T47D (cell line): Measurements from ENCODE around the gene CACFD1.

Source experiments
- DNase-seq, 2 experiments: peaks; one replicate each; pipeline versions ENCODE4 v3.0.0 to v3.0.0-alpha.2; 2011 to 2012; ENCODE audit warnings: low read depth in 1 of 2, low spot score in 1 of 2
- JUND ChIP-seq: IDR thresholded peaks from 2 replicates; pipeline ENCODE4 v1.6.1; 2012; ENCODE audit warnings: low read depth
- in situ Hi-C: cut with HindIII; loops from 2 replicates; pipeline ENCODE4 v1.10.0; 2016; ENCODE audit warnings: low sequenced_read_pairs, low pct_unique_long_range_greater_than_20kb

CACFD1 gene

DNA sequence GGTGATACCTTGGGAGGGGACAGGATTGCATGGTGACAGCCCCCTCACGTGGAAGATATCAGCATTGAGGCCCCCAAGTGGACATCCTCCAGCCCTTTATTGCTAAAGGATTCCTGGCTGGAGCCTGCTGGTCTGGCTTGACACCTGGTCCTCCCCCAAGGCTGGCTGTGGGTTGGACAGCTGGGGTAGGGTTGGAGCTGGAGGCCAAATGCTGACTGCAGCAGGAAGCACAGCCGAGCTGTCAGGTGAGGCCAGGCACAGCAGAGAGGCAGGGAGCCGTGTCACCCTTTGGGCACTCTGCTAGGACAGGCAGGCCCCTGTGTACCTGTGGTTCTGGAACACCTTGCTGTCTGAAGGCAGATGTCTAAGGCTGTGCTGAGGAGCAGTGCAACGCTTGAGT, 2.2 kb downstream of the CACFD1 start:
- in situ Hi-C loops, result no loop called here
- TF ChIP-seq JUND, result no peak
- peak in 1 of 2 experiments; percentile 72 for DNase-seq

DNA sequence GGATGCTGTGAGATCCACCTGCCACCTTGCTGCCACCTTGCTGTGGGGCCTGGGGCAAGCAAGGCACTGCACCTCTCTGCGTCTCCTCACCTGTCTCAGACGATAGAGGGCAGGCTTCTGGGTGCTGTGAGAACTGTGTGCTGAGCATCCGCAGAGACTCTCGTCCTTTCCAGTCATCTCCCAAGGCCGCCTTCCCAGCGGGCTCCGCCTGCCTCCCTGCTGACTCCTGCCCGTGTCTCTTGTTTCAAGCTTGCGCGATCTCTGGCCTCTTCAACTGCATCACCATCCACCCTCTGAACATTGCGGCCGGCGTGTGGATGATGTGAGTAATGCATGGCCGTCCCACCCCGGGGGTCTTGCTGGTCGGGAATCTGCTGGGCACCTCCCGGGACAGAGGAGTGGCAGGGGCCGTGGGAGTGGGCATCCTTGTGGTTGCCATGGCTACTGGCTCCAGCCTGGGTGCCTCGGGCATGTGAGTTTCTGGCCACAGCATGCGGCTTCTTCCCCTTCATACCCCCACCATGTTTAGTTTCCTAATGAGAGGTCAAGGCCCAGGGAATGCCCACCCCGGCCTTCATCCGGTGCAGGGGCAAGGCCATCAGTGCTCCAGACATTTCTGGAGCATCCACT, 3.6 kb downstream of the CACFD1 start:
- in situ Hi-C loops, result no loop called here
- no peak for TF ChIP-seq JUND

DNA sequence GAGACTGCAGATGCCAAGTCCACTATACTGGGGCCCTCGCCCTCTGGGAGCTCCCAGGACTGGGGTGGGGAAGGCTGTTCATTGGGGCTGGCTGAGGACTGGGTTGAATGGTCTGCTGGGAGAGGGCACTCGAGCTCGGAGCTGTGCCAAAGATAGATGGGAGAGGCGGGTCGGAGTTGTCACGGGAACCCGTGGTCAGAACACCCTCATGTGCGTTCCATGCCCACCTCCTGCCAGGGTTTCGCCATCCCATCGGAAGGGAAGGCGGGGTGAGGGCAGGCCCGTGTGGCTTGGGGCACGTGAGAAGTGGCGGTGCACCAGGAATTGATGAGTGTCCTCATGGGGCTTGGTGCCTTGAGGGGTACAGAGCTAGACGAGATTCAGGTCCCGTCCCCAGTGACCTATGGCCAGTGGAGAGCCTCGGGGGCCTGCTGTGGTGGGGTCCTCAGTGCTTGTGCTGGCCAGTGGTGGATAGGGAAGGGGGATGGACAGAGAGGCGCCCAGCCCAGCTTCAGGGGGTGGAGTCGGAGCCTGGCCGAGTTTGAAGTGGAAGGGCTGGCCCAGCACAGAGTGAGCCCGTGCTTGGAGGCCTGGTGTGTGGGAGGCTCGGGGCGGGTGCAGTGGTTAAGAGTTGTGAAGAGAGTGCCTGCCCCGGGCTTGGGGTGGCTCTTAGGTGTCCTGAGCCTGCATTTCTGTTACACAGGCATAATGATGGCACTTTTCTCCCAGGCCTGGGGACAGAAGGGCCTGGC, 4.3 kb downstream of the CACFD1 start:
- no peak for TF ChIP-seq JUND
- DNase-seq, result no peak
- in situ Hi-C loops, result no loop called here

More for the DNA sequence above, 3.6 kb downstream of the CACFD1 start:
- DNase-seq, result peak; percentile 87 to 90

DNA sequence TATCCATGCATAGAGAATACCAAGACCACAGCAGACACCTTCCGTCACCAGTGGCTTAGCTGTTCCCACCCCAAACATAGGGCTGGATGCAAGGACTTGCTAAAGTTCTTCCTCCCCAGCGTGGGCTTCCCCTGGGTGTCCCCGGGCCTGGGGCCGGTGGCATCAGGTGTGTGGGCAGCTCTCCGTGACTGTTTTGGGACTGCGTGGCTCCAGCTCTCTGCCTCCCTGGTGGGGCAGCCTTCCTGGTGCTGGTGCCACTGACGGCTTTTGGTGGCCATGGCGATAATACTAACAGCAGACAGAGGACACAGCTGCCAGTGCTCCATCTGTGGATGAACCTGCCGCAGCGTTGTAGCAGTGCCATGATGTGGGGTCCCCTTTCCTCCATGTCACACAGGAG, 4.9 kb downstream of the CACFD1 start:
- DNase-seq, result no peak
- in situ Hi-C loops, result no loop called here
- TF ChIP-seq JUND, result no peak

DNA sequence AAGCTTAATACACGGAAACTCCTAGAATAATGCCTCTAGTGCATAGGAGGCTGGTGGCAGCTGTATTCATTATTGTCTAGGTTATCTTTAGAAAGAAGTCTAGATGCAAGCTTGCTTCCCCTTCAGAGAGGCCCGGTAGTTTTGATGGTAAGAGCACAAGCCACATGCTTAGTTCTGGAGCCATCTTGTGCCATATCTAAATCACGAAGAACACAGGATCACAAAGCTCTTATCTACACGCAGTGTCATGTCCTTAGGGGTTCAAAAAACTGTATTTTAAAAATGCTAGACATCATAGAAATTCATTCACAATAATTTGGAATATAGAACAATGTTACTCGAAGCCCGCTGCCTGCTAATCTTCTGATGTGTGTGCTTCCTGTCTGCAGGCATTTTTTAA, 6.2 kb downstream of the CACFD1 start:
- DNase-seq, result no peak
- no peak for TF ChIP-seq JUND
- in situ Hi-C loops, result no loop called here

DNA sequence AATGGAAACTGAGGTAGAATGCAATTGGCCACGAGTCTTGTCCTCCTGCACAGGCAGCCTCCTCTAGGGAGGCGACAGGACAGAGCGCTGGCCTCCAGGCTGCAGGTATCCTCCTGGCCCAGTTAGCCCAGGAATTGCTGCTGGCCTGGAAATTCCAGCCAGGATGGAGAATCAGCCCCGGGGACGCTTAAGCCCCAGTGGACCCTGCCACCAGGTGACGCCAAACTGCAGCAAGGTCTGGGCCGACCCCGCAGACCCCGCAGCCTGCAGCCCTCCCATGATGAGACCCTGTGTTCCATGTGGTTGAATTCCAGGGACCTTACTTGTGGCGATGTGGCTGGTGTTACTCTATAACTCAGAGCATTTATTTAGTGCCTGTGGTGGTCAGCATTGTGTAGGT, 7.3 kb downstream of the CACFD1 start:
- in situ Hi-C loops, result no loop called here
- TF ChIP-seq JUND, result no peak

DNA sequence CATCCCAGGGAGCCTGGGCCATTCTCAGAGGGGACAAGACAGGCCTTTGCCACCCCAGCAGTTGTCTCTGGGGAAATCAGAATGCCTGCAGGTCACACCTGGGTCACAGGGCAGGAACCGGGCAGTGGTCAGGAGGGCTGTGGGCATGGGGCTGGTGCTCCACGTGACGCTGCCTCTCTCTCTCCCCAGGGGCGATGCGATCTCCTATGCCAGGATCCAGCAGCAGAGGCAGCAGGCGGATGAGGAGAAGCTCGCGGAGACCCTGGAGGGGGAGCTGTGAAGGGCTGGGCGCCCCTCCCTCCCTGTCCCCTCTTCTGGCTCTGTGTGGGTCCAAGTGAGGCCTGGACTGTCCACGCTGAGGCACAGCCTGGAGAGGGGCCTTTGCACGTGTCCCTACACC, 8.6 kb downstream of the CACFD1 start:
- in situ Hi-C loops, result no loop called here

More for the DNA sequence above, 7.3 kb downstream of the CACFD1 start:
- no peak for DNase-seq

DNA sequence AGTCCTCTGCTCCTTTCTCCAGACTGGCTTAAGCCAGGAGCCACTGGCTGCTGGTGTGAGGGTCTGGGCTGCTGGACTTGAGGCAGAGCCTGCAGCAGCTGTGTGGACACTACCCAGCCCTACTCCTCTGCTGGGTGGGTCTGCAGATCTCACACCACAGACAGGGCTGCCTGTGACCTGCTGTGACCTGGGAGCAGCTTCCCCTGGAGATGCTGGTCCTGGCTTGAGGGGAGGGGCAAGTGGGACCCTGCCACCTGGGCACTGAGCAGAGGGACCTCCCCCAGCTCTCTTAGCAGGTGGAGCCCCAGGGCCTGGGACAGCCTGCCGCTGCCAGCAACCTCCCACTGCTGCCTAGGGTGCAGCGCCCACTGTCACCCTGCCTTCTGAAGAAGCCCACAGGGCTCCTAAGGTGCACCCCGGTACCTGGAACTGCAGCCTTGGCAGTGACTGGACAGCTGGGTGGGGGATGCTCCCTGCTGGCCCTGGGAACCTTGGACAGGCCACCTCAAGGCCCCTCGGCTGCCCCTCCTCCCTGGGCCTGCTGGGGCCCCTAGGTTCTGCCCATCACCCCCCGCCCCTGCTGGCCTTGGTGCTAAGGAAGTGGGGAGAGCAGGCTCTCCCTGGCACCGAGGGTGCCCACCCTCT, 9.1 kb downstream of the CACFD1 start:
- no peak for TF ChIP-seq JUND
- DNase-seq, result no peak
- in situ Hi-C loops, result no loop called here

More for the DNA sequence above, 8.6 kb downstream of the CACFD1 start:
- TF ChIP-seq JUND, result no peak
- no peak for DNase-seq

DNA sequence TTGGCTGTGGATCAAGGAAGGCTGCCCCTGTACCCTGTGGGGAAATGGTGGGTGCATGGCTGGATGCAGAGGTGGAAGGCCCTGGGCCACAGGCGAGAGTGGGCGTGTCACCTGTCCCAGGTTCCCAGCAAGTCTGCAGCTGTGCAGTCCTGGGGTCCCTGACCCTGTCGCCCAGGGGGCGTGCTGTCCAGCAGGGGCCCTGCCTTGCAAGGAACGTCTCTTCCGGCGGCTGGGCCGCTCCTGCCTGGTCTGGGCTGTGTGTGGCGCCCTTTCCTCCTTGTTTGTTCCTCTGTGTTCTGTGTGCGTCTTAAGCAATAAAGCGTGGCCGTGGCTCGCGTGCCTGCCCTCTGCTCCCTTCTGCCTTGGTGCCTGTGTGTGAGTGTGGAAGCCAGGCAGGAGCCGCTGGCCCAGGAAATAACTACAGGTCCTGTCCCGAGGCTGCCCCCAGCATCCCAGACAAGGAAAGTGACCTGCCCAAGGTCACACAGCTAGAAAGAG, 10.7 kb downstream of the CACFD1 start:
- DNase-seq, result no peak
- in situ Hi-C loops, result no loop called here
- TF ChIP-seq JUND, result no peak; the same call in 1 of the 2 replicates

DNA sequence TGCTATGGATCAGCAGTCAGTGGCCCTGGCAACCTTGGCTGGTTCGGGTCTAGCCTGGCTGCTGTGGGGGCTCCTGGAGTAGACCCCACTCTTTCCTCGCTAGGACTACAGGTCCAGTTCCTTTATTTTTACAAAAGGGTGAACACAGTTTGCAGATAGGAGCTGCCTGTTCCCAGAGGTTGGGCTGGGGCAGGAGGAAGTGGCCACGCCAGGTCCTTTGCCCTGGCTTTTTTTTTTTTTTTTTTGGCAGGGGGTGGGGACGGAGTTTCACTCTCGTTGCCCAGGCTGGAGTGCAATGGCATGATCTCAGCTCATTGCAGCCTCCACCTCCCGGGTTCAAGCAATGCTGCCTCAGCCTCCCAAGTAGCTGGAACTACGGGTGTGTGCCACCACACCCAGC, 11.2 kb downstream of the CACFD1 start:
- DNase-seq, result no peak
- no peak for TF ChIP-seq JUND
- in situ Hi-C loops, result no loop called here

DNA sequence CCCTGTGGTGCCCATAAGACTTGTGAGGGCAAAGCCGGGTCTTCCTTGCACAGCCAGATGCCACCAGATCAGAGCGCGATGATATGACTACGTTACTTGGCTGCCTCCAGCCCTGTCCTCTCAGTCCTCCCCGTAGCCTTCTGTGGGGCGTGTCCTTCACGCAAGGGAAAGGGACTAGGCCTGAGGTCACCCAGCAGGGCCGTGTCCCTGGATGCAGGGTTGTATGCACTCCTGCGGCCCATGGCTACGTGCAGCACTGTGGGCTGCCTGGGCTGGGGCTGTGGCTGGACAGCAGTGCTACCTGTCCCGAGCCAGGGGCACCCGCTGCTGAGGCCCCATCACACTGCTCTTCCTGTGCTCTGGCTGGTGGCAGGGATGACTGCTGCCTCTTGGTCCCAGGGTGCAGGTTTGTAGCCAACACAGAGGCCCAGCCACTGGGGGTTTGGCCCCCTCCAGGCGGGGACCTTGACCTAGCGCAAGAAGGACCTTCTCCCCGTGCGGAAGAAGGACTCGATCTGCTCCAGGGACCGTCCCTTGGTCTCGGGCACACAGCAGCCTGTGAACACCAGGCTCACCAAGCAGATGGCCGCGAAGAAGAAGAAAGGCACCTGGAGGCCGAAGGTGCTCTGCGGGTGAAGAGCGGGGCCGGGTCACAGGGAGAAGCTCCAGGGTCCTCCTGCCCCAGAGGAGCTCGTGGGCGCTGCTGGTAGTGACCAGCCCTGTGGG, 11.9 kb downstream of the CACFD1 start:
- no peak for DNase-seq
- in situ Hi-C loops, result no loop called here
- TF ChIP-seq JUND, result no peak

DNA sequence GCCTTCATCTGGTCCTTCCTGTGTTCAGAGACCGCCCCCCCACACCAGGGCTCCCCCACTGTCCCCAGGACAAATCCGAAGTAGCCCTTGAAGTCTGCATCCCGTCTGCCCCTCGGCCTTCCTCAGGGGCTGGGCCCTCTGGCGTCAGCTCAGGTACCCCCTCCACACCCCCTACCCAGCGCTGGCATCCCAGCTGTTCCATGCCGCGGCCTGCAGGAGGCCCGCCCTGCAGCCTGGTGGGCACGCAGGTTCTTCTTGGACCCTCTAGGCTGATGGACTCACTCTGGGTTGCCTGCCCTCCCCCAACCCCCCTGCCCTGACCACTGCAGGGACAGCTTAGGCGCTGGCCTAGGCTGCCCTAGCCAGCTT, 12.5 kb downstream of the CACFD1 start:
- TF ChIP-seq JUND, result no peak
- in situ Hi-C loops, result no loop called here
- no peak for DNase-seq
